GM12872 (cell line): ENCODE measurements around the gene CTNNA3.

Experiments used
- CTCF ChIP-seq: IDR thresholded peaks from 3 replicates; pipeline ENCODE4 v1.5.1; 2011; ENCODE audit warnings: low read depth, mild to moderate bottlenecking, low read length, moderate library complexity; ENCODE audit not compliant: insufficient read depth

The CTNNA3 gene

GRCh38 chr10:67477868-67478267, 218.1 kb downstream of the CTNNA3 start:
- TF ChIP-seq CTCF = no peak

- no peak for TF ChIP-seq CTCF
These were observed 219.8 kb downstream of the CTNNA3 start for GRCh38 chr10:67476201-67476600.

- no peak for TF ChIP-seq CTCF
These were observed 222.0 kb downstream of the CTNNA3 start for GRCh38 chr10:67473850-67474633.

- no peak for TF ChIP-seq CTCF
These were observed 225.0 kb downstream of the CTNNA3 start for GRCh38 chr10:67471022-67471421.

- no peak for TF ChIP-seq CTCF
These were observed 231.7 kb downstream of the CTNNA3 start for GRCh38 chr10:67464278-67464677.

- no peak for TF ChIP-seq CTCF
These were observed 243.1 kb downstream of the CTNNA3 start for GRCh38 chr10:67452892-67453291.

- TF ChIP-seq CTCF = no peak
These were observed 257.2 kb downstream of the CTNNA3 start for GRCh38 chr10:67438605-67439304.
